Measurements from ENCODE around the gene CCDC60.

DNA sequence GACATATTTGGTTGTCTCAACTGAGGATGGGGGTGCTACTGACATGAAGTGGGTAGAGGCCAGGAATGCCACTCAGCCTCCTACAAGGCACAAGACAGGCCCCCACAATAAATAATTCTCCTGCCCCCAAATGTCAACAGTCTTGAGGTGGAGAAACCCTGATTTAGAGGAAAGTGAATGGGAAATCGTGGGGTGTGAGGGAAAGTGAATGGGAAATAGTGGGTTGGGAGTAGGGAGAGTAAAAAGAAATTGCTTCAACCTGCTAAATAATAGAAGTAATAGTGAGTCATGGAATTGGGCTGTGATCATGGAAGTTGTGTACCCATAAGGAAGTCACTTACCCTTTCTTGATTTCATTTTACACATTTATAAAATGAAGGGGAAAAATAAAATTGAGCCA lies 242.4 kb downstream of the CCDC60 start:
- no peak for TF ChIP-seq POLR2A (IDR thresholded peaks at IDR 0.05; ENCODE audit: borderline replicate concordance, extremely low read depth, insufficient read depth, insufficient read length)
- TF ChIP-seq, protein P1, sequence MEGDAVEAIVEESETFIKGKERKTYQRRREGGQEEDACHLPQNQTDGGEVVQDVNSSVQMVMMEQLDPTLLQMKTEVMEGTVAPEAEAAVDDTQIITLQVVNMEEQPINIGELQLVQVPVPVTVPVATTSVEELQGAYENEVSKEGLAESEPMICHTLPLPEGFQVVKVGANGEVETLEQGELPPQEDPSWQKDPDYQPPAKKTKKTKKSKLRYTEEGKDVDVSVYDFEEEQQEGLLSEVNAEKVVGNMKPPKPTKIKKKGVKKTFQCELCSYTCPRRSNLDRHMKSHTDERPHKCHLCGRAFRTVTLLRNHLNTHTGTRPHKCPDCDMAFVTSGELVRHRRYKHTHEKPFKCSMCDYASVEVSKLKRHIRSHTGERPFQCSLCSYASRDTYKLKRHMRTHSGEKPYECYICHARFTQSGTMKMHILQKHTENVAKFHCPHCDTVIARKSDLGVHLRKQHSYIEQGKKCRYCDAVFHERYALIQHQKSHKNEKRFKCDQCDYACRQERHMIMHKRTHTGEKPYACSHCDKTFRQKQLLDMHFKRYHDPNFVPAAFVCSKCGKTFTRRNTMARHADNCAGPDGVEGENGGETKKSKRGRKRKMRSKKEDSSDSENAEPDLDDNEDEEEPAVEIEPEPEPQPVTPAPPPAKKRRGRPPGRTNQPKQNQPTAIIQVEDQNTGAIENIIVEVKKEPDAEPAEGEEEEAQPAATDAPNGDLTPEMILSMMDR (IDR thresholded peaks at IDR 0.05 in 2 of 3, conservative IDR thresholded peaks at IDR 0.05 in 1 of 3; ENCODE audit: borderline replicate concordance in 1 of 3, insufficient read depth in 1 of 3, low read depth in 2 of 3, low read length in 2 of 3) = no peak

Data from HCT116 (cell line).